ENCODE results near the gene FCAR.

GRCh38 chr19:54873990-54874389 is at the start of gene FCAR:
- TF ChIP-seq, protein P1, sequence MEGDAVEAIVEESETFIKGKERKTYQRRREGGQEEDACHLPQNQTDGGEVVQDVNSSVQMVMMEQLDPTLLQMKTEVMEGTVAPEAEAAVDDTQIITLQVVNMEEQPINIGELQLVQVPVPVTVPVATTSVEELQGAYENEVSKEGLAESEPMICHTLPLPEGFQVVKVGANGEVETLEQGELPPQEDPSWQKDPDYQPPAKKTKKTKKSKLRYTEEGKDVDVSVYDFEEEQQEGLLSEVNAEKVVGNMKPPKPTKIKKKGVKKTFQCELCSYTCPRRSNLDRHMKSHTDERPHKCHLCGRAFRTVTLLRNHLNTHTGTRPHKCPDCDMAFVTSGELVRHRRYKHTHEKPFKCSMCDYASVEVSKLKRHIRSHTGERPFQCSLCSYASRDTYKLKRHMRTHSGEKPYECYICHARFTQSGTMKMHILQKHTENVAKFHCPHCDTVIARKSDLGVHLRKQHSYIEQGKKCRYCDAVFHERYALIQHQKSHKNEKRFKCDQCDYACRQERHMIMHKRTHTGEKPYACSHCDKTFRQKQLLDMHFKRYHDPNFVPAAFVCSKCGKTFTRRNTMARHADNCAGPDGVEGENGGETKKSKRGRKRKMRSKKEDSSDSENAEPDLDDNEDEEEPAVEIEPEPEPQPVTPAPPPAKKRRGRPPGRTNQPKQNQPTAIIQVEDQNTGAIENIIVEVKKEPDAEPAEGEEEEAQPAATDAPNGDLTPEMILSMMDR (IDR thresholded peaks at IDR 0.05; ENCODE audit: insufficient read depth, low read depth, low read length) = no peak
- no peak for TF ChIP-seq EZH2 (IDR thresholded peaks at IDR 0.05; ENCODE audit: insufficient read depth, low read length)

Measured in astrocyte (in vitro differentiated cells and primary cell).